Measurements from ENCODE around the gene GRIP2. TPM values are rescaled to one million over a fixed set of nuclear protein-coding genes. Genes with fewer than 3 reads are reported as not detected.

GRIP2 gene
- total RNA-seq, 6 experiments from 2014 or later: 0.04 to 0.44 (median 0.33) TPM; not detected in 1

- TF ChIP-seq, protein P1, sequence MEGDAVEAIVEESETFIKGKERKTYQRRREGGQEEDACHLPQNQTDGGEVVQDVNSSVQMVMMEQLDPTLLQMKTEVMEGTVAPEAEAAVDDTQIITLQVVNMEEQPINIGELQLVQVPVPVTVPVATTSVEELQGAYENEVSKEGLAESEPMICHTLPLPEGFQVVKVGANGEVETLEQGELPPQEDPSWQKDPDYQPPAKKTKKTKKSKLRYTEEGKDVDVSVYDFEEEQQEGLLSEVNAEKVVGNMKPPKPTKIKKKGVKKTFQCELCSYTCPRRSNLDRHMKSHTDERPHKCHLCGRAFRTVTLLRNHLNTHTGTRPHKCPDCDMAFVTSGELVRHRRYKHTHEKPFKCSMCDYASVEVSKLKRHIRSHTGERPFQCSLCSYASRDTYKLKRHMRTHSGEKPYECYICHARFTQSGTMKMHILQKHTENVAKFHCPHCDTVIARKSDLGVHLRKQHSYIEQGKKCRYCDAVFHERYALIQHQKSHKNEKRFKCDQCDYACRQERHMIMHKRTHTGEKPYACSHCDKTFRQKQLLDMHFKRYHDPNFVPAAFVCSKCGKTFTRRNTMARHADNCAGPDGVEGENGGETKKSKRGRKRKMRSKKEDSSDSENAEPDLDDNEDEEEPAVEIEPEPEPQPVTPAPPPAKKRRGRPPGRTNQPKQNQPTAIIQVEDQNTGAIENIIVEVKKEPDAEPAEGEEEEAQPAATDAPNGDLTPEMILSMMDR (IDR thresholded peaks at IDR 0.05): no peak
- no peak for TF ChIP-seq POLR2A (IDR thresholded peaks at IDR 0.05)
- ATAC-seq: no peak
- H3K27ac ChIP-seq: no peak overlapping the region
- H3K27me3 ChIP-seq: no peaks in the 10 kb centered on the region
- DNase-seq: peak in 1 of 3 donors; percentile 8
- no peaks in the 10 kb centered on the region for H3K36me3 ChIP-seq
- 93% methylated on average over 3 of the region's 8 CpGs for WGBS (ENCODE audit: insufficient coverage, low coverage, low lambda C conversion rate, missing lambda C conversion rate)
- H3K4me3 ChIP-seq: no peak overlapping the region
- no peaks in the 10 kb centered on the region for H3K9me3 ChIP-seq
- no peaks in the 10 kb centered on the region for H3K4me1 ChIP-seq
- intact Hi-C loops (cut with DNase I): no loop called here
These were observed 61.1 kb downstream of the GRIP2 start for GRCh38 chr3:14478956-14479550.

- Histone ChIP-seq H3K4me1 (no peaks in the 10 kb centered on the region), H3K9me3 (no peaks in the 10 kb centered on the region), H3K27me3 (no peaks in the 10 kb centered on the region), H3K36me3 (no peaks in the 10 kb centered on the region), H3K4me3 (no peak overlapping the region), H3K27ac (no peak overlapping the region)
- no peak for ATAC-seq
- intact Hi-C loops (cut with DNase I): no loop called here
- DNase-seq: no peak
- TF ChIP-seq, protein P1 (IDR thresholded peaks at IDR 0.05): no peak
- TF ChIP-seq POLR2A (IDR thresholded peaks at IDR 0.05): no peak
- 66% methylated on average over 6 of the region's 11 CpGs for WGBS (ENCODE audit: insufficient coverage, low coverage, low lambda C conversion rate, missing lambda C conversion rate)
These were observed 62.7 kb downstream of the GRIP2 start for GRCh38 chr3:14477311-14477935.

GRCh38 chr3:14476583-14477265 lies 63.4 kb downstream of the GRIP2 start:
- WGBS (ENCODE audit: insufficient coverage, low coverage, low lambda C conversion rate, missing lambda C conversion rate): 87% methylated on average over 6 of the region's 13 CpGs
- Histone ChIP-seq H3K4me1 (no peaks in the 10 kb centered on the region), H3K27me3 (no peaks in the 10 kb centered on the region), H3K27ac (no peak overlapping the region), H3K9me3 (no peaks in the 10 kb centered on the region), H3K36me3 (no peaks in the 10 kb centered on the region), H3K4me3 (no peak overlapping the region)
- ATAC-seq: no peak
- peak in 1 of 3 donors; percentile 9 for DNase-seq
- intact Hi-C loops (cut with DNase I): no loop called here
- TF ChIP-seq POLR2A (IDR thresholded peaks at IDR 0.05): no peak
- TF ChIP-seq, protein P1 (IDR thresholded peaks at IDR 0.05): no peak

GRCh38 chr3:14475621-14476020 lies 64.5 kb downstream of the GRIP2 start:
- TF ChIP-seq POLR2A (IDR thresholded peaks at IDR 0.05): no peak
- TF ChIP-seq, protein P1 (IDR thresholded peaks at IDR 0.05): no peak
- no peak for ATAC-seq
- DNase-seq: no peak
- no peaks in the 10 kb centered on the region for H3K36me3 ChIP-seq
- no peak overlapping the region for H3K4me3 ChIP-seq
- H3K4me1 ChIP-seq: no peaks in the 10 kb centered on the region
- no peaks in the 10 kb centered on the region for H3K9me3 ChIP-seq
- no peaks in the 10 kb centered on the region for H3K27me3 ChIP-seq
- WGBS (ENCODE audit: insufficient coverage, low coverage, low lambda C conversion rate, missing lambda C conversion rate): 57% methylated on average over 4 of the region's 7 CpGs
- no peak overlapping the region for H3K27ac ChIP-seq
- intact Hi-C loops (cut with DNase I): no loop called here
